IgD-negative memory B cell (primary cell): Measurements from ENCODE around the gene TEAD1. TPM values are rescaled to one million over a fixed set of nuclear protein-coding genes. Genes with fewer than 3 reads are reported as not detected.

Source experiments
- H3K27ac Mint-ChIP-seq, 3 donors: one replicate each; pipeline ENCODE4 v1.8.0; 2020 to 2022; ENCODE audit warnings: mild to moderate bottlenecking in 3 of 3, mixed read lengths in 3 of 3, moderate library complexity in 1 of 3
- H3K27me3 Mint-ChIP-seq: one replicate; pipeline ENCODE4 v1.8.0; 2021; ENCODE audit warnings: mixed read lengths
- H3K36me3 Mint-ChIP-seq: one replicate; pipeline ENCODE4 v1.8.0; 2020; ENCODE audit warnings: mild to moderate bottlenecking, mixed read lengths
- H3K4me1 Mint-ChIP-seq, 3 donors: one replicate each; pipeline ENCODE4 v1.8.0; 2020 to 2022; ENCODE audit warnings: mixed read lengths in 3 of 3, mild to moderate bottlenecking in 1 of 3
- H3K4me3 Mint-ChIP-seq, 4 donors: one replicate each; pipeline ENCODE4 v1.8.0; 2020 to 2022; ENCODE audit warnings: mild to moderate bottlenecking in 4 of 4, mixed read lengths in 4 of 4, moderate library complexity in 3 of 4
- H3K9me3 Mint-ChIP-seq, 3 donors: one replicate each; pipeline ENCODE4 v1.8.0; 2020 to 2021; ENCODE audit warnings: mixed read lengths in 3 of 3, mild to moderate bottlenecking in 1 of 3
- polyA plus RNA-seq: library from polyadenylated mRNA; unstranded; fragments of 300-500 nt; fragmentation: Illumina TruSeq; gene quantifications from one replicate; pipeline ENCODE4 v1.2.3, GENCODE V29; 2021

Gene TEAD1
- polyA plus RNA-seq, 1 donor from 2014 or later, result not detected

GRCh38 chr11:12806113-12806512 lies 131.9 kb downstream of the TEAD1 start:
- no peak overlapping the region for H3K27ac Mint-ChIP-seq

GRCh38 chr11:12807621-12808020 lies 133.4 kb downstream of the TEAD1 start:
- H3K4me3 Mint-ChIP-seq, result no peak overlapping the region
- no peaks in the 10 kb centered on the region for H3K36me3 Mint-ChIP-seq
- H3K27me3 Mint-ChIP-seq, result peaks cover 2% of the 10 kb centered on the region
- no peak overlapping the region for H3K27ac Mint-ChIP-seq
- peaks cover 0 to 4% (median 2%) of the 10 kb centered on the region in 3 donors for H3K9me3 Mint-ChIP-seq
- no peaks in the 10 kb centered on the region for H3K4me1 Mint-ChIP-seq

More at GRCh38 chr11:12806113-12806512, 131.9 kb downstream of the TEAD1 start:
- H3K4me1 Mint-ChIP-seq, result no peaks in the 10 kb centered on the region
- H3K9me3 Mint-ChIP-seq, result peaks cover 0 to 4% (median 2%) of the 10 kb centered on the region in 3 donors
- no peak overlapping the region for H3K4me3 Mint-ChIP-seq
- no peaks in the 10 kb centered on the region for H3K36me3 Mint-ChIP-seq
- peaks cover 5% of the 10 kb centered on the region for H3K27me3 Mint-ChIP-seq

- H3K9me3 Mint-ChIP-seq, result peaks cover 0 to 4% (median 2%) of the 10 kb centered on the region in 3 donors
- H3K4me1 Mint-ChIP-seq, result no peaks in the 10 kb centered on the region
- peaks cover 2% of the 10 kb centered on the region for H3K27me3 Mint-ChIP-seq
- no peak overlapping the region for H3K27ac Mint-ChIP-seq
- H3K4me3 Mint-ChIP-seq, result no peak overlapping the region
- no peaks in the 10 kb centered on the region for H3K36me3 Mint-ChIP-seq
Measured at GRCh38 chr11:12808519-12808918, 134.3 kb downstream of the TEAD1 start.

- no peaks in the 10 kb centered on the region for H3K4me1 Mint-ChIP-seq
- H3K4me3 Mint-ChIP-seq, result no peak overlapping the region
- peaks cover 4% of the 10 kb centered on the region for H3K27me3 Mint-ChIP-seq
- H3K9me3 Mint-ChIP-seq, result peaks cover 0 to 4% (median 2%) of the 10 kb centered on the region in 3 donors
- H3K36me3 Mint-ChIP-seq, result no peaks in the 10 kb centered on the region
- no peak overlapping the region for H3K27ac Mint-ChIP-seq
Measured at GRCh38 chr11:12809364-12809763, 135.1 kb downstream of the TEAD1 start.

GRCh38 chr11:12809864-12810567 lies 135.8 kb downstream of the TEAD1 start:
- Mint-ChIP-seq H3K4me3 (no peak overlapping the region), H3K4me1 (no peaks in the 10 kb centered on the region), H3K9me3 (peaks cover 0 to 4% (median 2%) of the 10 kb centered on the region in 3 donors), H3K27me3 (peaks cover 4% of the 10 kb centered on the region), H3K27ac (no peak overlapping the region), H3K36me3 (no peaks in the 10 kb centered on the region)

- Mint-ChIP-seq H3K27ac (no peak overlapping the region), H3K9me3 (peaks cover 0 to 4% (median 2%) of the 10 kb centered on the region in 3 donors), H3K36me3 (no peaks in the 10 kb centered on the region), H3K4me1 (no peaks in the 10 kb centered on the region), H3K4me3 (no peak overlapping the region), H3K27me3 (peaks cover 4% of the 10 kb centered on the region)
Measured at GRCh38 chr11:12810568-12810894, 136.3 kb downstream of the TEAD1 start.

GRCh38 chr11:12811861-12812260 lies 137.6 kb downstream of the TEAD1 start:
- H3K4me1 Mint-ChIP-seq, result no peaks in the 10 kb centered on the region
- no peak overlapping the region for H3K4me3 Mint-ChIP-seq
- peaks cover 4% of the 10 kb centered on the region for H3K27me3 Mint-ChIP-seq
- peaks cover 0 to 4% (median 2%) of the 10 kb centered on the region in 3 donors for H3K9me3 Mint-ChIP-seq
- no peaks in the 10 kb centered on the region for H3K36me3 Mint-ChIP-seq
- H3K27ac Mint-ChIP-seq, result no peak overlapping the region

GRCh38 chr11:12812849-12813248 lies 138.6 kb downstream of the TEAD1 start:
- no peak overlapping the region for H3K27ac Mint-ChIP-seq
- H3K9me3 Mint-ChIP-seq, result peaks cover 0 to 2% (median 2%) of the 10 kb centered on the region in 3 donors
- no peak overlapping the region for H3K4me3 Mint-ChIP-seq
- no peaks in the 10 kb centered on the region for H3K4me1 Mint-ChIP-seq
- H3K36me3 Mint-ChIP-seq, result no peaks in the 10 kb centered on the region
- H3K27me3 Mint-ChIP-seq, result peaks cover 2% of the 10 kb centered on the region

GRCh38 chr11:12813371-12814225 lies 139.4 kb downstream of the TEAD1 start:
- no peak overlapping the region for H3K27ac Mint-ChIP-seq
- peaks cover 0 to 2% (median 0%) of the 10 kb centered on the region in 3 donors for H3K9me3 Mint-ChIP-seq
- H3K36me3 Mint-ChIP-seq, result no peaks in the 10 kb centered on the region
- H3K27me3 Mint-ChIP-seq, result peaks cover 2% of the 10 kb centered on the region
- H3K4me1 Mint-ChIP-seq, result no peaks in the 10 kb centered on the region
- no peak overlapping the region for H3K4me3 Mint-ChIP-seq

- no peak overlapping the region for H3K4me3 Mint-ChIP-seq
- H3K27ac Mint-ChIP-seq, result no peak overlapping the region
- peaks cover 0 to 2% (median 0%) of the 10 kb centered on the region in 3 donors for H3K9me3 Mint-ChIP-seq
- H3K27me3 Mint-ChIP-seq, result peaks cover 2% of the 10 kb centered on the region
- no peaks in the 10 kb centered on the region for H3K36me3 Mint-ChIP-seq
- no peaks in the 10 kb centered on the region for H3K4me1 Mint-ChIP-seq
Measured at GRCh38 chr11:12815129-12815480, 140.9 kb downstream of the TEAD1 start.

- Mint-ChIP-seq H3K27me3 (peaks cover 2% of the 10 kb centered on the region), H3K36me3 (no peaks in the 10 kb centered on the region), H3K4me3 (no peak overlapping the region), H3K9me3 (peaks cover 0 to 1% (median 0%) of the 10 kb centered on the region in 3 donors), H3K27ac (no peak overlapping the region), H3K4me1 (no peaks in the 10 kb centered on the region)
Measured at GRCh38 chr11:12815931-12816494, 141.8 kb downstream of the TEAD1 start.

GRCh38 chr11:12817681-12818332 lies 143.6 kb downstream of the TEAD1 start:
- Mint-ChIP-seq H3K27me3 (peaks cover 2% of the 10 kb centered on the region), H3K4me1 (no peaks in the 10 kb centered on the region), H3K4me3 (no peak overlapping the region), H3K9me3 (no peaks in the 10 kb centered on the region), H3K36me3 (no peaks in the 10 kb centered on the region), H3K27ac (no peak overlapping the region)

- Mint-ChIP-seq H3K36me3 (no peaks in the 10 kb centered on the region), H3K9me3 (no peaks in the 10 kb centered on the region), H3K4me1 (no peaks in the 10 kb centered on the region), H3K4me3 (no peak overlapping the region), H3K27me3 (peaks cover 2% of the 10 kb centered on the region), H3K27ac (no peak overlapping the region)
Measured at GRCh38 chr11:12818333-12819015, 144.3 kb downstream of the TEAD1 start.

- H3K27ac Mint-ChIP-seq, result no peak overlapping the region
- H3K27me3 Mint-ChIP-seq, result no peaks in the 10 kb centered on the region
- no peaks in the 10 kb centered on the region for H3K9me3 Mint-ChIP-seq
- no peaks in the 10 kb centered on the region for H3K36me3 Mint-ChIP-seq
- no peaks in the 10 kb centered on the region for H3K4me1 Mint-ChIP-seq
- H3K4me3 Mint-ChIP-seq, result no peak overlapping the region
Measured at GRCh38 chr11:12822392-12823022, 148.3 kb downstream of the TEAD1 start.
